Measurements from ENCODE around the gene ITGA1. TPM values are rescaled to one million over a fixed set of nuclear protein-coding genes. Genes with fewer than 3 reads are reported as not detected.
"Not testable (repeated sequence)": the region's sequence is repeated elsewhere in the genome, so short reads cannot be mapped to it uniquely, and the experiment has no call there.

The ITGA1 gene
- total RNA-seq, 4 donors from 2014 or later = 219 to 326 (median 240) TPM

GRCh38 chr5:52818360-52818759 lies 30.6 kb downstream of the ITGA1 start:
- ATAC-seq = no peak
- TF ChIP-seq EP300 (IDR thresholded peaks at IDR 0.05) (no peak), POLR2AphosphoS5 (IDR thresholded peaks at IDR 0.05) (no peak), CTCF (IDR thresholded peaks at IDR 0.05) (no peak), POLR2A (IDR thresholded peaks at IDR 0.05) (no peak)
- Histone ChIP-seq H3K36me3 (peaks cover 0 to 4% of the 10 kb centered on the region in 2 donors), H3K9me3 (no peaks in the 10 kb centered on the region), H3K27ac (peak overlapping the region in 2 of 4 donors; percentile 32 to 96), H3K4me1 (peaks cover 15 to 85% (median 28%) of the 10 kb centered on the region in 3 donors), H3K4me3 (no peak overlapping the region), H3K27me3 (no peaks in the 10 kb centered on the region)
- WGBS, 2 donors (ENCODE audit: low coverage in 1 of 2) = 67 to 75% methylated on average over 1 of the region's 1 CpG

- not testable (repeated sequence) for ATAC-seq, H3K4me3 ChIP-seq, H3K27me3 ChIP-seq, H3K9me3 ChIP-seq, H3K36me3 ChIP-seq
- H3K4me1 ChIP-seq = peaks cover 15 to 85% (median 28%) of the 10 kb centered on the region in 3 donors
- WGBS, 2 donors (ENCODE audit: low coverage in 1 of 2) = 68 to 83% methylated on average over 2 to 3 of the region's 3 CpGs
- peak overlapping the region in 1 of 4 donors; percentile 32 for H3K27ac ChIP-seq
These were observed 31.1 kb downstream of the ITGA1 start for GRCh38 chr5:52818807-52819206.

- no peak for ATAC-seq
- peaks cover 5 to 83% (median 21%) of the 10 kb centered on the region in 3 donors for H3K4me1 ChIP-seq
- WGBS, 2 donors (ENCODE audit: low coverage in 1 of 2) = 9 to 35% methylated on average over 1 of the region's 1 CpG
- no peak overlapping the region for H3K4me3 ChIP-seq
- H3K27me3 ChIP-seq = no peaks in the 10 kb centered on the region
- no peaks in the 10 kb centered on the region for H3K9me3 ChIP-seq
- no peak for TF ChIP-seq POLR2A (IDR thresholded peaks at IDR 0.05)
- no peak for TF ChIP-seq POLR2AphosphoS5 (IDR thresholded peaks at IDR 0.05)
- TF ChIP-seq EP300 (IDR thresholded peaks at IDR 0.05) = no peak
- TF ChIP-seq CTCF (IDR thresholded peaks at IDR 0.05) = no peak
- peak overlapping the region; percentile 13 to 62 (median 32) for H3K27ac ChIP-seq
- H3K36me3 ChIP-seq = no peaks in the 10 kb centered on the region
These were observed 34.2 kb downstream of the ITGA1 start for GRCh38 chr5:52821901-52822300.

GRCh38 chr5:52822437-52822836 lies 34.7 kb downstream of the ITGA1 start:
- Histone ChIP-seq H3K36me3 (no peaks in the 10 kb centered on the region), H3K9me3 (no peaks in the 10 kb centered on the region), H3K4me3 (no peak overlapping the region), H3K27ac (peak overlapping the region; percentile 8 to 62 (median 48)), H3K27me3 (no peaks in the 10 kb centered on the region), H3K4me1 (peaks cover 5 to 78% (median 17%) of the 10 kb centered on the region in 3 donors)
- WGBS, 2 donors (ENCODE audit: low coverage in 1 of 2) = 10 to 27% methylated on average over 5 of the region's 6 CpGs
- peak; percentile 66 for ATAC-seq
- no peak for TF ChIP-seq CTCF (IDR thresholded peaks at IDR 0.05)
- no peak for TF ChIP-seq EP300 (IDR thresholded peaks at IDR 0.05)
- no peak for TF ChIP-seq POLR2A (IDR thresholded peaks at IDR 0.05)
- no peak for TF ChIP-seq POLR2AphosphoS5 (IDR thresholded peaks at IDR 0.05)

- ATAC-seq = no peak
- no peak for TF ChIP-seq EP300 (IDR thresholded peaks at IDR 0.05)
- no peak for TF ChIP-seq POLR2A (IDR thresholded peaks at IDR 0.05)
- TF ChIP-seq POLR2AphosphoS5 (IDR thresholded peaks at IDR 0.05) = no peak
- no peak for TF ChIP-seq CTCF (IDR thresholded peaks at IDR 0.05)
- 100% methylated on average over 1 of the region's 1 CpG for WGBS, 2 donors (ENCODE audit: low coverage in 1 of 2)
- no peaks in the 10 kb centered on the region for H3K9me3 ChIP-seq
- H3K27ac ChIP-seq = peak overlapping the region in 1 of 4 donors; percentile 15
- no peak overlapping the region for H3K4me3 ChIP-seq
- no peaks in the 10 kb centered on the region for H3K36me3 ChIP-seq
- H3K4me1 ChIP-seq = peaks cover 5 to 70% (median 15%) of the 10 kb centered on the region in 3 donors
- H3K27me3 ChIP-seq = no peaks in the 10 kb centered on the region
These were observed 37.1 kb downstream of the ITGA1 start for GRCh38 chr5:52824827-52825226.
